HCEC 1CT (cell line): Measurements from ENCODE around the gene APBB3.

Experiments
- DNase-seq: peaks from one replicate; pipeline ENCODE4 v3.0.0-alpha.2; 2017

APBB3 gene

GRCh38 chr5:140575309-140575708 lies 10.9 kb upstream of the APBB3 start:
- peak; percentile 50 for DNase-seq

- no peak for DNase-seq
Measured at GRCh38 chr5:140574165-140574564, 9.8 kb upstream of the APBB3 start.

GRCh38 chr5:140573683-140574082 lies 9.3 kb upstream of the APBB3 start:
- DNase-seq: no peak

- no peak for DNase-seq
Measured at GRCh38 chr5:140571105-140571504, 6.7 kb upstream of the APBB3 start.

- DNase-seq: no peak
Measured at GRCh38 chr5:140570488-140570887, 6.1 kb upstream of the APBB3 start.

GRCh38 chr5:140570058-140570457 lies 5.7 kb upstream of the APBB3 start:
- no peak for DNase-seq

- no peak for DNase-seq
Measured at GRCh38 chr5:140569197-140569596, 4.8 kb upstream of the APBB3 start.

- DNase-seq: no peak
Measured at GRCh38 chr5:140568443-140569063, 4.2 kb upstream of the APBB3 start.

- no peak for DNase-seq
Measured at GRCh38 chr5:140567871-140568270, 3.5 kb upstream of the APBB3 start.

- no peak for DNase-seq
Measured at GRCh38 chr5:140567136-140567818, 2.9 kb upstream of the APBB3 start.

GRCh38 chr5:140566665-140567064 lies 2.3 kb upstream of the APBB3 start:
- DNase-seq: no peak

- no peak for DNase-seq
Measured at GRCh38 chr5:140565780-140566095, 1.3 kb upstream of the APBB3 start.

GRCh38 chr5:140565024-140565779 lies 804 bp upstream of the APBB3 start:
- DNase-seq: peak; percentile 28

- no peak for DNase-seq
Measured at GRCh38 chr5:140563596-140563995, 802 bp downstream of the APBB3 start.

- DNase-seq: no peak
Measured at GRCh38 chr5:140561753-140562523, 2.5 kb downstream of the APBB3 start.

- DNase-seq: no peak
Measured at GRCh38 chr5:140560227-140560626, 4.2 kb downstream of the APBB3 start.

GRCh38 chr5:140558542-140558941 lies 5.9 kb downstream of the APBB3 start:
- DNase-seq: no peak

GRCh38 chr5:140557965-140558364 lies 6.4 kb downstream of the APBB3 start:
- no peak for DNase-seq

GRCh38 chr5:140557136-140557805 lies 7.1 kb downstream of the APBB3 start, which contains the start of gene SRA1:
Gene SRA1 (minus strand): TSS chr5:140557473. CDS start chr5:140557452, 21 bp downstream.
- DNase-seq: peak; percentile 87

- no peak for DNase-seq
Measured at GRCh38 chr5:140556438-140556837, 8.0 kb downstream of the APBB3 start.

GRCh38 chr5:140555747-140556312 lies 8.6 kb downstream of the APBB3 start:
- DNase-seq: no peak

- DNase-seq: peak; percentile 64
Measured at GRCh38 chr5:140554454-140554853, 9.9 kb downstream of the APBB3 start.
